Measurements from ENCODE around the gene STK32B. TPM values are rescaled to one million over a fixed set of nuclear protein-coding genes. Genes with fewer than 3 reads are reported as not detected.
"Not testable (repeated sequence)": the region's sequence is repeated elsewhere in the genome, so short reads cannot be mapped to it uniquely, and the experiment has no call there.

STK32B gene
- total and polyA plus RNA-seq, 8 donors, result 0.55 to 6.6 (median 1.6) TPM

DNA sequence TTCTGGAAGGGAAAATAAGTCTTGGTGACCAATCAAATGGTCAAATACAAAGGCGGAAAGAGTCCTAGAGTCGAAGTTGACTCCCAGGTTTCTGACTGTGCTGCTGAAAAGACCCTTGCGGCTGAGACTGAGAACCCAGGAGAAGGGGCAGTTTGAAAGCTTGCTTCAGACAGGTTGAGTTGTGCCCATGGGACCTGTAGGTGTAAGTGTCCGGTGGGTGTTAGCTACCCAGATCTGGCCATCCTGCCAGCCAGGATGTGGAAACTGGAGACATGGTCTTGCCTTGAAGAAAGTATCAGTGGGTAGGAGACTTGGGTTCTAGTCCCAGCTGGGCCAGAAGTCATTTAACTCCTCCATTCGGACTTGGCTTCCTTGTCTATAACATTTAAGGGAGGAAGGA lies 381.9 kb downstream of the STK32B start:
- Histone ChIP-seq H3K4me1 (no peaks in the 10 kb centered on the region), H3K9me3 (no peaks in the 10 kb centered on the region), H3K27ac (no peak overlapping the region), H3K4me3 (no peak overlapping the region), H3K27me3 (no peaks in the 10 kb centered on the region), H3K36me3 (no peaks in the 10 kb centered on the region)
- no peak for ATAC-seq
- 70 to 83% methylated on average over 5 of the region's 5 CpGs for WGBS, 2 donors
- FAIRE-seq, result no peak
- no peak for TF ChIP-seq CTCF (IDR thresholded peaks at IDR 0.05)
- intact Hi-C loops (cut with DNase I), result no loop called here
- DNase-seq, result no peak

GRCh38 chr4:5435201-5435600 lies 383.9 kb downstream of the STK32B start:
- intact Hi-C loops (cut with DNase I), result no loop called here
- ATAC-seq, result no peak
- no peak for FAIRE-seq
- no peak for DNase-seq
- Histone ChIP-seq H3K36me3 (no peaks in the 10 kb centered on the region), H3K9me3 (no peaks in the 10 kb centered on the region), H3K4me1 (no peaks in the 10 kb centered on the region), H3K27ac (no peak overlapping the region), H3K27me3 (no peaks in the 10 kb centered on the region), H3K4me3 (no peak overlapping the region)
- TF ChIP-seq CTCF (IDR thresholded peaks at IDR 0.05), result no peak
- WGBS, 2 donors, result 37 to 38% methylated on average over 5 of the region's 5 CpGs

DNA sequence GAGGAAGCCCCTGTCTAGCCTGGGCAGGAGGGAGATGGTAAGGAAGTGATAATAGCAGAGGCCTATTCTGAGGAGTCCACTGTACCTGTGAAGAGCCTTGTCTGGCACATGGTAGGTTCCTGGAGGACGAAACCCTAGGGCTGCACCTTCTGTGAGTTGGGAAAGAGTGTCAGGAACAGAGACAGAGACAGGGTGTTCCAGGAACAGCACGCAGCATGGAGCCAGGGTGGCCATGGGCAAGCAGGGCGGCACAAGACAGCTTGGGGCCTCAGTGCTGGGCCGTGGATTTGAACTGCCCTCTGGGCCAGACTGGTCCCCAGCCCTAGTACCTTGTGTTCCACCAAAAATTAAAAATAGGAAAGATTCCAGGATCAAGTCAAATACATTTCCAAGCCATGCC lies 384.5 kb downstream of the STK32B start:
- ATAC-seq (no peak), DNase-seq (no peak), FAIRE-seq (no peak)
- Histone ChIP-seq H3K4me1 (no peaks in the 10 kb centered on the region), H3K4me3 (no peak overlapping the region), H3K27ac (no peak overlapping the region), H3K27me3 (no peaks in the 10 kb centered on the region), H3K9me3 (no peaks in the 10 kb centered on the region), H3K36me3 (no peaks in the 10 kb centered on the region)
- no peak for TF ChIP-seq CTCF (IDR thresholded peaks at IDR 0.05)
- 76 to 79% methylated on average over 4 of the region's 4 CpGs for WGBS, 2 donors
- intact Hi-C loops (cut with DNase I), result no loop called here

DNA sequence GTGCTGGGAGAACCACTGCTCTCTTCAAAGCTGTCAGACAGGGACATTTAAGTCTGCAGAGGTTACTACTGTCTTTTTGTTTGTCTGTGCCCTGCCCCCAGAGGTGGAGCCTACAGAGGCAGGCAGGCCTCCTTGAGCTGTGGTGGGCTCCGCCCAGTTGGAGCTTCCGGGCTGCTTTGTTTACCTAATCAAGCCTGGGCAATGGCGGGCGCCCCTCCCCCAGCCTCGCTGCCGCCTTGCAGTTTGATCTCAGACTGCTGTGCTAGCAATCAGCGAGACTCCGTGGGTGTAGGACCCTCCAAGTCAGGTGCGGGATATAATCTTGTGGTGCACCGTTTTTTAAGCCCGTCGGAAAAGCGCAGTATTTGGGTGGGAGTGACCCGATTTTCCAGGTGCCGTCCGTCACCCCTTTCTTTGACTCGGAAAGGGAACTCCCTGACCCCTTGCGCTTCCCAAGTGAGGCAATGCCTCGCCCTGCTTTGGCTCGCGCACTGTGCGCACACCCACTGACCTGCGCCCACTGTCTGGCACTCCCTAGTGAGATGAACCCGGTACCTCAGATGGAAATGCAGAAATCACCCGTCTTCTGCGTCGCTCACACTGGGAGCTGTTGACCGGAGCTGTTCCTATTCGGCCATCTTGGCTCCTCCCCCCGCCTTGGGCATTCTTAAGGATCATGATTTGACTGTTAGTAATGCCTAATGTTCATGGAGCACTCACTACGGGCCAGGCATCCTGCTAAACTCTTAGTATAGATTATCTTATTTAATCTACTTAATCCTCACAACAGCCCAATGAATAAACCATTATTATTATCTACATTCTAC lies 392.9 kb downstream of the STK32B start:
- H3K36me3 ChIP-seq; intact Hi-C loops (cut with DNase I); H3K9me3 ChIP-seq; H3K27me3 ChIP-seq; H3K4me3 ChIP-seq; H3K27ac ChIP-seq; H3K4me1 ChIP-seq; DNase-seq; ATAC-seq; FAIRE-seq: not testable (repeated sequence)
- 69 to 70% methylated on average over 15 to 27 of the region's 31 CpGs for WGBS, 2 donors

DNA sequence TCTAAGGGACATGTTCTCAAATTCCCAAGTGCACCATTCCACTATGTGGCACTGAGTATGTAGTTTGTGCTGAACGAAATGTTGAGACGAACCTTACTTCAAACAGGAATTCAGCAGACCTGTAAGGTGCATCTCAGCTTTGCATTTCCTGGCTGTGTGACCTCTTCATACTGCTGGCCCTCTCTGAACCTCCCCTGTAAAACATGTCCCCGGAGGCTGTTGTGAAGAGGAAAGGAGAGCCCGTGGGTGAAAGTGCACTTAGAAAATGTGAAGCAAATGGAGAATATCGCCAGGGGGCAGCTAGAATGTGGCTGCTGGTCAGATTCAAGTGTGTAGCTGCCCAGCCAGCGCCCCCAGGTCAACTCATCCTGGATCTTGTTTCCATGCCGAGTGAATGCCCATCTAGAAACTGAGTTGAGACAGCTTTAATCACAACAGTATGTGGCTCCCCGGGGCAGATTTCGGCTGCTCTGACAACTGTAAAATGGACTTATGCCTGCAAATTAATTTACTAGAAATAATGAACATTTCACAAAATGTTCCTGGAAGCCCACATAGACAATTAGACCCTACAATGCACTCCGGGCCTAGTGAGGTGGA lies 393.7 kb downstream of the STK32B start:
- no peaks in the 10 kb centered on the region for H3K9me3 ChIP-seq
- no peaks in the 10 kb centered on the region for H3K4me1 ChIP-seq
- H3K4me3 ChIP-seq, result no peak overlapping the region
- FAIRE-seq, result no peak
- no peaks in the 10 kb centered on the region for H3K36me3 ChIP-seq
- intact Hi-C loops (cut with DNase I), result no loop called here
- DNase-seq, result no peak
- no peak overlapping the region for H3K27ac ChIP-seq
- no peaks in the 10 kb centered on the region for H3K27me3 ChIP-seq
- TF ChIP-seq CTCF (IDR thresholded peaks at IDR 0.05), result no peak
- WGBS, 2 donors, result 67 to 74% methylated on average over 10 of the region's 10 CpGs
- no peak for ATAC-seq
